ENCODE data around the gene CTNNA3. TPM values are rescaled to one million over a fixed set of nuclear protein-coding genes. Genes with fewer than 3 reads are reported as not detected.

CTNNA3 gene
- total RNA-seq, 2 donors from 2014 or later: not detected

DNA sequence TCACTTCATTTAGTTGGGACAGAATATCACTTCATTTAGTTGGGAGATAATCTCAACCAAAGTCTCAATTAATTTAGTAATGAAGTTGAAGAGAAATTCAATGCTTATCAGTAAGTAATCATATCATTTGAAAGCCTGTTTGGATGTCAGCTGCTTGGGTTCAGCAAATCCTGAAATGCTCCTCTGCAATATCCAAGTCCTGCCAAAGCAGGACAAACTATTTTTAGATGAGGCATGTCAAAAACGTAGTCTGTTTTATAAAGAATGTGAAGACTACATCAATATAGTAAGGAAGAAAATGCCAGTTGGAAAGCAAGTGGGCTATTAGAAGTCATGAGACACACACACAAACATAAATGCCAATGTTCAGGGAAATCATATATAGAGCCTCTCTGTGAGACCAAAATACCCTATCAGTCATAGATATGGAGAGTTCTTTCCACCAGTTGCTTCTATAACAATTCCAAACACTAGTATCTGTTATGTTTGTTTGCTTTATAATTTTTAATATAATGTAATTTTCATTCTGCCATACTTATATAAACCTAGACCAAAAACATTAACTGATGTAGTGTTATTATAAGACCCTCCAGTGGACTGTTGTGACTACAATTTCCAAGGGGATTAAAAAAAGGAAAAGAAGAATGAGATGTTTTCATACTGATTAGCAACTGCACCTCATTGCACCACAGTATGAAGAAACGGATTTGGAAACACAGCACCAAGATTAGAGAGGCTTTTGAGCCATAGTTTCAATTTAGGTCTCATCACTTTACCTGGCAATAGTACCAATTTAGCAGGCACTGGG is 609.5 kb downstream of the CTNNA3 start:
- no peak for DNase-seq (ENCODE audit: low spot score)
- Mint-ChIP-seq H3K4me3 (no peak overlapping the region), H3K27me3 (no peaks in the 10 kb centered on the region), H3K4me1 (ENCODE audit: low read depth in 2 of 2) (no peaks in the 10 kb centered on the region), H3K27ac (no peak overlapping the region), H3K9me3 (peaks cover 5% of the 10 kb centered on the region), H3K36me3 (no peaks in the 10 kb centered on the region)
- no peak for ATAC-seq

DNA sequence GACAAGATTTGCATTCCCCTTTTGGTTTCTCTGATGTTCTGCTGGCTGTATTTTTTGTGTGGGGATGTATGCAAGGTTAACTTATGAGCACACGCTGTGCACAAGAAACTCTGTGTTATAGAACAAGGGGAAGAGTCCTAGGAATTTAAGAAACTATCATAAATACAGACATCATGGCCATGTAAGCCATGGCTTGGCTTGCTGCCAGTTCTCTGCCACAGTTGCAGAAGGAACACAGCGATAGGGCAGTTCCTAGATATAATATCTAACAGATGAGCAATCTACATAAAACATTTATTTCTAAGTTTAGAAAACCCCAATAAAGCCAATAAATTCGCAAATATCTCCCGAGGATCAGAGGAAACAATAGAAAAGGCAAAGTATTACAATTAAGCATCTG is 616.9 kb downstream of the CTNNA3 start:
- H3K27ac Mint-ChIP-seq: no peak overlapping the region
- H3K36me3 Mint-ChIP-seq: peaks cover 7% of the 10 kb centered on the region
- H3K4me1 Mint-ChIP-seq (ENCODE audit: low read depth in 2 of 2): no peaks in the 10 kb centered on the region
- H3K4me3 Mint-ChIP-seq: no peak overlapping the region
- ATAC-seq: no peak
- H3K27me3 Mint-ChIP-seq: no peaks in the 10 kb centered on the region
- DNase-seq (ENCODE audit: low spot score): no peak
- peaks cover 15% of the 10 kb centered on the region for H3K9me3 Mint-ChIP-seq

DNA sequence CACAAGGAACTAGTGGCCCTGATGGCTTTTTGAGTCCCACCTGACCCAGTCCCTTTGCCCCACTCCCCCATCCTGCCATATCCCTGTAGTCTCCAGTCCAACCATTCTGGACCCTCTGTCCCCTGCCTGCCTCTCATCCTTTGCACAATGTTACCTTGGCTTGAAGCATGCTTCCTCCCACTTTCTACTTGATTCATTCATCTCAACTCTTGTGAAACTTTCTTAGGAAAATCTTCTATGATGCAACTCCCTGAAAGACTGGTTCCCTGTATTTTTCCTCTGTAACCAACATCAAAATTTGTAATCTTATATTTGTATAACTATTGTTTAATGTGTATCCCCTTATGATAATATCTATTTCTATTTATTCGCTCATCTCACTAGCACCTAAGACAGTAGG is 618.6 kb downstream of the CTNNA3 start:
- H3K27me3 Mint-ChIP-seq: no peaks in the 10 kb centered on the region
- peaks cover 7% of the 10 kb centered on the region for H3K36me3 Mint-ChIP-seq
- H3K27ac Mint-ChIP-seq: no peak overlapping the region

DNA sequence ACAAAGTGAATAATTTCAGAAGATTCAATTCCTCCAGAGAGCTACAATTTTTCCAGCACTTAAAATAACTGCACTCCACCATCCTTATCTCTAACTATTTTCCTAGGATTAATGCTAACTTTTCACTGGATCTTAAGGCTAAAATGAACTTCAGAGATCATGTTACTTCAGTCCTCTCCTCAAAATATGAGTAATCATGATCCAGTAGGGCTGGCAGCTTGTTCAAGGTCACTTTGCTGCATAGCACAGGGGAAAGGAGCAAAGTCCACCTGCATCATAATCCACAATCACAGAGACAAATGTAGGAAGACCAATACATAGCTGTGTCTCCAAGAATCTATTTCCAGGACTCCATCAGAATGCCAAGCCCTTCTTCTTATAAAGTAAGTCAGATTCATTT is 619.9 kb downstream of the CTNNA3 start:
- no peaks in the 10 kb centered on the region for H3K4me1 Mint-ChIP-seq (ENCODE audit: low read depth in 2 of 2)
- peaks cover 17% of the 10 kb centered on the region for H3K9me3 Mint-ChIP-seq
- DNase-seq (ENCODE audit: low spot score) (no peak), ATAC-seq (no peak)
- no peak overlapping the region for H3K4me3 Mint-ChIP-seq
- no peak overlapping the region for H3K27ac Mint-ChIP-seq
- H3K27me3 Mint-ChIP-seq: no peaks in the 10 kb centered on the region
- H3K36me3 Mint-ChIP-seq: peaks cover 7% of the 10 kb centered on the region

More for the DNA sequence above, 618.6 kb downstream of the CTNNA3 start:
- H3K9me3 Mint-ChIP-seq: peaks cover 18% of the 10 kb centered on the region
- no peak for DNase-seq (ENCODE audit: low spot score)
- H3K4me1 Mint-ChIP-seq (ENCODE audit: low read depth in 2 of 2): no peaks in the 10 kb centered on the region
- no peak overlapping the region for H3K4me3 Mint-ChIP-seq
- ATAC-seq: no peak

DNA sequence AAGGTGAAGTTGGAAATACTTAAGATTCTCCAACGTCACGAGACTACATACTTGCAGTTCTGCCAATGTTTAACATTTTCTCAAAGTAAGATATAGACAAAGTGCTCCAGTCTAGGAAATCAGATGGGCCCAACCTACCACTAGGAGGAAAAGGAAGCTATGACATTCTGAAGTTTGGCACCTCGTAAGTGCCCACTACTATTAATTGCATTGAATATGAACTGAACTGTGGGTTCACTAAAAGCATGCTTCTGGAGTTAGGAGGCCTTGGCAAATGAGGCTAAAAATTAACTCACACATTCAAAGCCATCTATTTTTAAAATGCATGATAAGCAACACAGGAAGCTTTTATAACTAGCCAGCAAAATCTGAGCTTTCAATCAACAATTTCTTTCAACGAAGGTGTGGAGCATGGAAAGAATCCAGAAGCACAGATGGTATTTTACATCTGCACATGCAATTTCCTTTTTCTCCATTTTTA is 620.5 kb downstream of the CTNNA3 start:
- peaks cover 17% of the 10 kb centered on the region for H3K9me3 Mint-ChIP-seq

DNA sequence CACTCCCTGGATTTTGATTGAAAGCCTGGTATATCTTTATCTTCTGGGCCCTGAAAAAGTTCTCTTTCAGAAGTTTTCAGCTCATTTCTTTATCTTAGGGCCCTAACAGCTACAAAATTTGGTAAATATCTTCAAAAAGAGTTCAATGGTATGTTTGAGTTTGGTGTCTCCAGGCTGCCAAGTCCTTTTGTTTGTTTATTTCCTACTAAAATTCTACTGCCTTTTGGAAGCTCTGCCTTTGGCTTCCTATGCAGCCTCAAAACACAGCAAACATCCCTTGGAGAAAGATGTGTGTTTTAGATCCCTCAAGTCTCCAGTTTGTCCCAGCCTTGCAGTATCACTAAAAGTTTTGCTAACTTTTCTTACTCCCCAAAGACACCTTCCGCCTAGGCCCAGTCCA is 623.3 kb downstream of the CTNNA3 start:
- no peaks in the 10 kb centered on the region for H3K4me1 Mint-ChIP-seq (ENCODE audit: low read depth in 2 of 2)
- H3K27me3 Mint-ChIP-seq: no peaks in the 10 kb centered on the region
- H3K36me3 Mint-ChIP-seq: peaks cover 7% of the 10 kb centered on the region
- ATAC-seq (no peak), DNase-seq (ENCODE audit: low spot score) (no peak)
- no peak overlapping the region for H3K4me3 Mint-ChIP-seq
- no peak overlapping the region for H3K27ac Mint-ChIP-seq
- peaks cover 17% of the 10 kb centered on the region for H3K9me3 Mint-ChIP-seq

More for the DNA sequence above, 620.5 kb downstream of the CTNNA3 start:
- ATAC-seq: no peak
- H3K27me3 Mint-ChIP-seq: no peaks in the 10 kb centered on the region
- no peaks in the 10 kb centered on the region for H3K4me1 Mint-ChIP-seq (ENCODE audit: low read depth in 2 of 2)
- DNase-seq (ENCODE audit: low spot score): no peak
- H3K4me3 Mint-ChIP-seq: no peak overlapping the region
- H3K27ac Mint-ChIP-seq: no peak overlapping the region
- peaks cover 7% of the 10 kb centered on the region for H3K36me3 Mint-ChIP-seq

DNA sequence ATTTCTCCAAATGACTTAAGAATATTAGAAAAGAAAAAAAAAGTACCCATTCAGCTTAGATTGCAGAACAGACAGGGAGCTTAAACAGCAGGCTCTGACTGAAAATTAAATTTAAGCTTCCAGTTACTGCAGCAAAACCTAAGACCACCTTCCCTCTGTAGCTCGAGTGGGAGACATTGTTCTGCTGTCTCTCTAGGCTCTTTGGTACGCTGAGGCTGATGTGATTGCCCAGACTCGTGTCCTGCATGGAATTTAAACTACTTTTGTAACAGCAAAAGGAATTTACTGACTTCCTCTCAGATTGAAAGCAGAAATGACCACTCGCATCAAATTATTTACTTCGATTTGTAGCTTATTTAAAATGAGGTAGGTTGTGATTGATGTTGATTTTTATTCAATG is 645.6 kb downstream of the CTNNA3 start:
- no peak overlapping the region for H3K27ac Mint-ChIP-seq
- H3K4me3 Mint-ChIP-seq: no peak overlapping the region
- no peaks in the 10 kb centered on the region for H3K4me1 Mint-ChIP-seq (ENCODE audit: low read depth in 2 of 2)
- no peaks in the 10 kb centered on the region for H3K27me3 Mint-ChIP-seq
- DNase-seq (ENCODE audit: low spot score): no peak
- ATAC-seq: no peak
- no peaks in the 10 kb centered on the region for H3K36me3 Mint-ChIP-seq
- H3K9me3 Mint-ChIP-seq: peaks cover 10% of the 10 kb centered on the region

DNA sequence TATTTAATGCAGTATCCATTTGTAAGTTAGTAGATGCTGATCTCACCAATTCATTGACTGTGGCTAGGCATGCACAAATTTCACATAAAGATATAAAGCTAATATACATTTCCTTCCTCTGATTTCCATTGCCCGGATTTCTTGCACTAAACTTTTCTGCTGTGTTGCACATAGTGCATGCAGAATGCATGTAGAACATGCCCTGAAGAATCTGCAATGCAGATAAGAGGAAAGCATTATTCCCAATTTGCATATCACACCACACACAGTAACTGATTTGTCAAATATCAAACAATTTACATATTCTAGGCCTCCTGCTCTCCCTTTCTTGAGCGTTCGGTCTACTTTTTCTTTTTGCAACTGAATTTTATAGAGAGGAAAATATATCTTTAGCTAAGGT is 646.0 kb downstream of the CTNNA3 start:
- peaks cover 10% of the 10 kb centered on the region for H3K9me3 Mint-ChIP-seq
- H3K36me3 Mint-ChIP-seq: no peaks in the 10 kb centered on the region
- H3K27ac Mint-ChIP-seq: no peak overlapping the region
- DNase-seq (ENCODE audit: low spot score) (no peak), ATAC-seq (no peak)
- H3K27me3 Mint-ChIP-seq: no peaks in the 10 kb centered on the region
- H3K4me3 Mint-ChIP-seq: no peak overlapping the region
- H3K4me1 Mint-ChIP-seq (ENCODE audit: low read depth in 2 of 2): no peaks in the 10 kb centered on the region

DNA sequence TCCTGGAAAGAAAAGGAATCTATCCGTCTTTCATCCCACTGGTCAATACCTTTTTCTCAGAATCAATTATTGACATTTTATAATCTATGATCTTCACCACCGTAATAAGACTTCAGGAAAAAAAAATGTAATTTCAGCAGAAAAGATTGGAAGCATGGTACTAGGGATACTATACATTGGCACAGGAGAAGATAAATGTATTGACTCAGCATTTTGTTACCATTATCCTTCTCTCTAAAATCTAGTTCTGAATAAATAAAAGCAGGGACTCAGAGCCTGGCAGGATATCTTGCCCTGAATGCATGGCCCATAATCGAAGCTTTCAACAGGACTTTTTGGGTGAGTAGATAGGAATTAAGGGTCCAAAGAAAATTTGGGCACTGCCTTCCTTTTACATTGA is 649.5 kb downstream of the CTNNA3 start:
- H3K9me3 Mint-ChIP-seq: peaks cover 6% of the 10 kb centered on the region
- no peak overlapping the region for H3K4me3 Mint-ChIP-seq
- DNase-seq (ENCODE audit: low spot score): no peak
- no peaks in the 10 kb centered on the region for H3K36me3 Mint-ChIP-seq
- no peaks in the 10 kb centered on the region for H3K4me1 Mint-ChIP-seq (ENCODE audit: low read depth in 2 of 2)
- ATAC-seq: no peak
- no peak overlapping the region for H3K27ac Mint-ChIP-seq
- no peaks in the 10 kb centered on the region for H3K27me3 Mint-ChIP-seq

DNA sequence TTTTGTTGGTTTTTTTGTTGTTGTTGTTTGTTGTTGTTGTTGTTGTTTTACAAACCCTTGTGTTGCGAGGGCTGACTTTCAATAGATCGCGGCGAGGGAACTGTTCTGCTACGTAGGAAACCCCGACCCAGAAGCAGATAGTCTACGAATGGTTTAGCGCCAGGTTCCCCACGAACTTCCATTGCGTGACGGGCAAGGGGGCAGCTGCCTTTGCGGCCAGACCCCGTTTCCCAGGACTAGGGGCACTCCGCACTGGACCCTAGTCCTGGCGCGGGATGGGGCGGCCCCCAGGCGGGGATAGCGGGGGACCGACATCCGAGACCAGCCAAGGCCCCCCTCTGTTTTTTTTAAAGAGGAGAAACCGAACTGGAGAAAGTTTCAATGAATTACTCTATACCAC is 650.6 kb downstream of the CTNNA3 start:
- H3K4me1 Mint-ChIP-seq (ENCODE audit: low read depth in 2 of 2): no peaks in the 10 kb centered on the region
- ATAC-seq: no peak
- H3K27ac Mint-ChIP-seq: no peak overlapping the region
- H3K4me3 Mint-ChIP-seq: no peak overlapping the region
- DNase-seq (ENCODE audit: low spot score): no peak
- H3K9me3 Mint-ChIP-seq: peaks cover 6% of the 10 kb centered on the region
- no peaks in the 10 kb centered on the region for H3K36me3 Mint-ChIP-seq
- H3K27me3 Mint-ChIP-seq: no peaks in the 10 kb centered on the region

DNA sequence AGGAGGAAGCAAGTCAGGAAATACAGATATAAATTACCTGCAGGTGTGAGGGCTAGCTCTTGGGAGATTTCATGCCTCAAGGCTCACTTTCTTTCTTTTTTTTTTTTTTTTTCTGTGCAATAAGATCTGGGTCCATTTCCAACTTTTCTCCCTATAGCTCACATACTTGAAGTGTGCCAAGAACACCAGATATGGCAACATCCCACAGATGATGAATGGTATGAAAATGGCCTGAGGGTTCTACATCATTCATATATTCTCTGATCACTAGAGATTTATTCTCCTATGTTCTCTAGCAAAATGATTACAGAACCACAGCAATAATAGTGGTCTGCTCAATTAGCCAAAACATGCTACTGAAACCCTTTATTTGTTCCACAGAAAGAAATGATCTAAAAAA is 653.0 kb downstream of the CTNNA3 start:
- no peaks in the 10 kb centered on the region for H3K27me3 Mint-ChIP-seq
- no peaks in the 10 kb centered on the region for H3K36me3 Mint-ChIP-seq
- H3K4me3 Mint-ChIP-seq: no peak overlapping the region
- no peak for DNase-seq (ENCODE audit: low spot score)
- no peak overlapping the region for H3K27ac Mint-ChIP-seq
- no peak for ATAC-seq
- H3K4me1 Mint-ChIP-seq (ENCODE audit: low read depth in 2 of 2): no peaks in the 10 kb centered on the region
- H3K9me3 Mint-ChIP-seq: peaks cover 6% of the 10 kb centered on the region

DNA sequence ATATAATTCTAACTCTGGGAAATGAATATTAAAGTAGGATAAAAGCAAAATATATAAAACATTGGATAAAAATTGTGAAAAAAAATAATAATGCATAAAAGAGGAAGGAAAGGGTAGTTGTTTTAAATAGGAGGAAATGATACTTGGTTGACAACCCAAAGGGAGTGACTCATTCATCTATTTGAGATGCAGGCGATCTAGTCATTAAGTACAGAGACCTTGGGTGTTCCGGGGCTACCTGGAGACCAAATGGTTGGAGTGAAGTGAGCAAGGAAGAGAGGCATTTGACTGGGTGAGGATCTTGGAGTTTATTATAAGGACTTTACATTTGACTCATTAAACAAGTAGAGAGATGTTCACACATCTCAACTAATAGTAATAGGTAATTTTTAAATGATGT is 659.2 kb downstream of the CTNNA3 start:
- ATAC-seq: no peak
- Mint-ChIP-seq H3K9me3 (peaks cover 12% of the 10 kb centered on the region), H3K36me3 (no peaks in the 10 kb centered on the region)

DNA sequence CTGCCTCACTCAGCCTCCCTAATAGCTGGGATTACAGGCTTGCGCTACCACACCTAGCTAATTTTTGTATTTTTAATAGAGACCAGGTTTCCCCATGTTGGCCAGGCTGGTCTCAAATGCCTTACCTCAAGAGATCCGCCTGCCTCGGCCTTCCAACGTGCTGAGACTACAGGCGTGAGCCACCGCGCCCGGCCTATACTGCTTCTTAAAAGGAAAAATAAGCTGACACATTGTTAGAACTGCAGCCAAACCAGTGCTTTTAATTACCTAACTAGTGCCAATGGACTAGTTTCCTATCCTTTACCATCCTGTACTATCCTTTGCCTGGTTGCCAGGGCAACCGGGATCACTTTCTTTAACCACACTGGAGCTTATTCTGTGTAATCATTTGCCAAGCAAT is 662.1 kb downstream of the CTNNA3 start:
- Mint-ChIP-seq H3K36me3 (no peaks in the 10 kb centered on the region), H3K4me3 (no peak overlapping the region)
- no peak for ATAC-seq

More for the DNA sequence above, 659.2 kb downstream of the CTNNA3 start:
- Mint-ChIP-seq H3K27ac (no peak overlapping the region), H3K4me3 (no peak overlapping the region), H3K4me1 (ENCODE audit: low read depth in 2 of 2) (no peaks in the 10 kb centered on the region), H3K27me3 (no peaks in the 10 kb centered on the region)
- no peak for DNase-seq (ENCODE audit: low spot score)

DNA sequence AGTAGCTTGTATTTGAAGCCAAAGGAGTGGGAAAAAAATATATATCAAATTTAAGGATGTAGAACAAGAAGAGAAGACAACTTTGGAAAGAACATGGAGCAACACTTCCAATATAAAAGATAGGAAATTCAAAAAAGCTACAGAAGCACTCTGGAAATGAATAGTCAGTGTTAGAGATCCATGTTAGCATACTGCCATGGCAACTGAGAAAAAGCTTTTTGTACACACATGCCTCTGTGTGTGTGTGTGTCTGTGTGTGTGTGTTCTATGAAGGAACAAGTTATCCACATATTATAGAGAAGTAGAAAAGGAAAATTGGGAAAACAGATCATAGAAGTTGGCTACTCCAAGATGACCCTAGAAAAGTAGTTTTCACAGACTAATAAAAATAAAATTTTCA is 673.9 kb downstream of the CTNNA3 start:
- no peaks in the 10 kb centered on the region for H3K27me3 Mint-ChIP-seq
- H3K4me1 Mint-ChIP-seq (ENCODE audit: low read depth in 2 of 2): no peaks in the 10 kb centered on the region
- DNase-seq (ENCODE audit: low spot score) (no peak), ATAC-seq (no peak)
- no peak overlapping the region for H3K4me3 Mint-ChIP-seq
- no peak overlapping the region for H3K27ac Mint-ChIP-seq
- peaks cover 11% of the 10 kb centered on the region for H3K9me3 Mint-ChIP-seq
- peaks cover 4% of the 10 kb centered on the region for H3K36me3 Mint-ChIP-seq

More for the DNA sequence above, 662.1 kb downstream of the CTNNA3 start:
- H3K27me3 Mint-ChIP-seq: no peaks in the 10 kb centered on the region
- no peak overlapping the region for H3K27ac Mint-ChIP-seq
- peaks cover 12% of the 10 kb centered on the region for H3K9me3 Mint-ChIP-seq
- H3K4me1 Mint-ChIP-seq (ENCODE audit: low read depth in 2 of 2): no peaks in the 10 kb centered on the region
- no peak for DNase-seq (ENCODE audit: low spot score)

DNA sequence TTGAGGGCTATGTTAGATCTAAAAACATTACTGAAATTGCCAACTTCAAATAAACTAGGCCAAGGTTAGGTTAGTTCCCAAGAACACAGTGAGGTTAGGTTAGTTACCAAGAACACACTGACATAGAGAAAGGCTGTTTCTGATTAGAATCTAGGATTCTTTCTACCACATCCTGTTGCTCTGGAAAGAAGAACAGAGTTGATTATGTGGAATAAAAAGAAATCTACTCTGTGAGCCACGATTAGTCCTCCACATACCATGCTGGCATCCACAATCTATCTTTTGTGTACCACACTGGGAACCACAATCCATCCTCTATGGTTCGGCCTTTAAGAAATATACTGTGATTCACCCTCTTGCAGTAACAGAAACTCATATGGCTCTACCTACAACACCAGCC is 678.8 kb downstream of the CTNNA3 start:
- DNase-seq (ENCODE audit: low spot score) (no peak), ATAC-seq (no peak)
- peaks cover 4% of the 10 kb centered on the region for H3K36me3 Mint-ChIP-seq
- no peaks in the 10 kb centered on the region for H3K4me1 Mint-ChIP-seq (ENCODE audit: low read depth in 2 of 2)
- peaks cover 7% of the 10 kb centered on the region for H3K9me3 Mint-ChIP-seq
- H3K27me3 Mint-ChIP-seq: no peaks in the 10 kb centered on the region
- no peak overlapping the region for H3K4me3 Mint-ChIP-seq
- H3K27ac Mint-ChIP-seq: no peak overlapping the region

Measured in natural killer cell treated with Interleukin-12 subunit alpha and Interleukin-12 subunit beta and Interleukin-15 and Interleukin-18, amount 100 ng/mL, for 72 hours (primary cell).